Smooth muscle cell (in vitro differentiated cells): ENCODE results near the gene THBD. TPM values are rescaled to one million over a fixed set of nuclear protein-coding genes. Genes with fewer than 3 reads are reported as not detected.

Experiments
- DNase-seq: peaks from one replicate; lab custom pipeline; 2025; ENCODE audit not compliant: unreplicated experiment; lab: John Stamatoyannopoulos, UW
- H2AFZ ChIP-seq: fragments of 200-600 bp; sonication (generic); 2 replicates; pipeline ENCODE4 v1.6.0; 2016; ENCODE audit warnings: antibody characterized with exemption, low read depth, mild to moderate bottlenecking
- H3F3A ChIP-seq: fragments of 200-600 bp; sonication (generic); 2 replicates; pipeline ENCODE4 v1.6.0; 2017; ENCODE audit warnings: antibody characterized with exemption, low read depth
- H3K27ac ChIP-seq: fragments of 200-600 bp; sonication (generic); 2 replicates; pipeline ENCODE4 v1.5.1; 2016; ENCODE audit warnings: low read depth, mild to moderate bottlenecking
- H3K27me3 ChIP-seq: fragments of 200-600 bp; sonication (generic); 2 replicates; pipeline ENCODE4 v1.6.1; 2016; ENCODE audit warnings: low read depth, mild to moderate bottlenecking
- H3K36me3 ChIP-seq: fragments of 200-600 bp; sonication (generic); 2 replicates; pipeline ENCODE4 v1.5.1; 2016; ENCODE audit warnings: low read depth
- H3K4me1 ChIP-seq: fragments of 200-600 bp; sonication (generic); 2 replicates; pipeline ENCODE4 v1.5.1; 2016; ENCODE audit warnings: low read depth
- H3K4me2 ChIP-seq: fragments of 200-600 bp; sonication (generic); 2 replicates; pipeline ENCODE4 v1.6.0; 2016; ENCODE audit warnings: mild to moderate bottlenecking
- H3K4me3 ChIP-seq: fragments of 200-600 bp; sonication (generic); 2 replicates; pipeline ENCODE4 v1.5.1; 2016; ENCODE audit warnings: mild to moderate bottlenecking
- H3K79me2 ChIP-seq: fragments of 200-600 bp; sonication (generic); 2 replicates; pipeline ENCODE4 v1.6.0; 2016; ENCODE audit warnings: low read depth, mild to moderate bottlenecking
- H3K9ac ChIP-seq: fragments of 200-600 bp; sonication (generic); 2 replicates; pipeline ENCODE4 v1.6.0; 2016; ENCODE audit warnings: low read depth
- H3K9me3 ChIP-seq: fragments of 200-600 bp; sonication (generic); replicated peaks from 2 replicates; pipeline ENCODE4 v1.5.1; 2016; ENCODE audit warnings: low read depth
- H4K20me1 ChIP-seq: fragments of 200-600 bp; sonication (generic); 2 replicates; pipeline ENCODE4 v1.6.0; 2016; ENCODE audit warnings: low read depth
- CTCF ChIP-seq: fragments of 200-600 bp; sonication (generic); IDR thresholded peaks from 2 replicates; pipeline ENCODE4 v1.5.1; 2017; ENCODE audit warnings: borderline replicate concordance, mild to moderate bottlenecking, antibody characterized with exemption; ENCODE audit not compliant: insufficient read depth, poor library complexity, severe bottlenecking
- WGBS: methylation state at CpG from one replicate; pipeline ENCODE4 v1.1.7; 2016; ENCODE audit warnings: low lambda C conversion rate; 5-methylcytosine and 5-hydroxymethylcytosine counted together
- polyA plus RNA-seq: library from polyadenylated mRNA; unstranded; fragments of >200 nt; fragmentation: Nextera tagmentation; extraction: Ambion mirVana; gene quantifications from 2 replicates; pipeline ENCODE4 v1.2.1, GENCODE V29; 2016
- total RNA-seq: library from RNA; depleted of rRNA; stranded (reverse); fragments of >200 nt; gene quantifications from 2 replicates; pipeline ENCODE4 v1.2.3, GENCODE V29; 2014

THBD gene
- total and polyA plus RNA-seq, 2 experiments from 2014 or later, result 9.9 to 10.0 TPM

- no peak for TF ChIP-seq CTCF
- no peak overlapping the region for H3K9ac ChIP-seq
- no peak overlapping the region for H3K4me3 ChIP-seq
- no peak overlapping the region for H3K4me2 ChIP-seq
- no peaks in the 10 kb centered on the region for H3K79me2 ChIP-seq
- no peaks in the 10 kb centered on the region for H3K4me1 ChIP-seq
- H4K20me1 ChIP-seq, result no peaks in the 10 kb centered on the region
- no peaks in the 10 kb centered on the region for H3K9me3 ChIP-seq
- H3K36me3 ChIP-seq, result no peaks in the 10 kb centered on the region
- H3K27ac ChIP-seq, result no peak overlapping the region
- no peaks in the 10 kb centered on the region for H3K27me3 ChIP-seq
- no peaks in the 10 kb centered on the region for H3F3A ChIP-seq
- H2AFZ ChIP-seq, result no peak overlapping the region
- DNase-seq, result no peak
- WGBS, result 67% methylated on average over 3 of the region's 3 CpGs
Observed at GRCh38 chr20:23093613-23094012, 44.1 kb upstream of the THBD start.

GRCh38 chr20:23092861-23093495 lies 43.5 kb upstream of the THBD start:
- WGBS, result 82% methylated on average over 7 of the region's 7 CpGs

GRCh38 chr20:23092384-23092756 lies 42.9 kb upstream of the THBD start:
- no peak for DNase-seq
- WGBS, result 77% methylated on average over 2 of the region's 2 CpGs

More at GRCh38 chr20:23092861-23093495, 43.5 kb upstream of the THBD start:
- Histone ChIP-seq H3K9ac (no peak overlapping the region), H3F3A (no peaks in the 10 kb centered on the region), H4K20me1 (no peaks in the 10 kb centered on the region), H3K27ac (no peak overlapping the region), H3K4me1 (no peaks in the 10 kb centered on the region), H3K36me3 (no peaks in the 10 kb centered on the region), H3K4me3 (no peak overlapping the region), H3K4me2 (no peak overlapping the region), H3K9me3 (no peaks in the 10 kb centered on the region), H2AFZ (no peak overlapping the region), H3K79me2 (no peaks in the 10 kb centered on the region), H3K27me3 (no peaks in the 10 kb centered on the region)
- no peak for TF ChIP-seq CTCF
- DNase-seq, result no peak

More at GRCh38 chr20:23092384-23092756, 42.9 kb upstream of the THBD start:
- Histone ChIP-seq H3F3A (no peaks in the 10 kb centered on the region), H3K79me2 (no peaks in the 10 kb centered on the region), H2AFZ (no peak overlapping the region), H3K36me3 (no peaks in the 10 kb centered on the region), H3K9ac (no peak overlapping the region), H3K4me2 (no peak overlapping the region), H3K4me1 (no peaks in the 10 kb centered on the region), H4K20me1 (no peaks in the 10 kb centered on the region), H3K9me3 (no peaks in the 10 kb centered on the region), H3K27me3 (no peaks in the 10 kb centered on the region), H3K27ac (no peak overlapping the region), H3K4me3 (no peak overlapping the region)
- TF ChIP-seq CTCF, result no peak
